GM18508 (cell line): ENCODE measurements around the gene DCTN4.
"Not testable (repeated sequence)": the region's sequence is repeated elsewhere in the genome, so short reads cannot be mapped to it uniquely, and the experiment has no call there.

ENCODE experiments used
- ATAC-seq: cut with Tn5 transposase; IDR thresholded peaks from one replicate; pipeline ENCODE4 v1.9.1; 2021; ENCODE audit warnings: moderate number of reproducible peaks; ENCODE audit not compliant: insufficient read depth, unreplicated experiment

Gene DCTN4

DNA sequence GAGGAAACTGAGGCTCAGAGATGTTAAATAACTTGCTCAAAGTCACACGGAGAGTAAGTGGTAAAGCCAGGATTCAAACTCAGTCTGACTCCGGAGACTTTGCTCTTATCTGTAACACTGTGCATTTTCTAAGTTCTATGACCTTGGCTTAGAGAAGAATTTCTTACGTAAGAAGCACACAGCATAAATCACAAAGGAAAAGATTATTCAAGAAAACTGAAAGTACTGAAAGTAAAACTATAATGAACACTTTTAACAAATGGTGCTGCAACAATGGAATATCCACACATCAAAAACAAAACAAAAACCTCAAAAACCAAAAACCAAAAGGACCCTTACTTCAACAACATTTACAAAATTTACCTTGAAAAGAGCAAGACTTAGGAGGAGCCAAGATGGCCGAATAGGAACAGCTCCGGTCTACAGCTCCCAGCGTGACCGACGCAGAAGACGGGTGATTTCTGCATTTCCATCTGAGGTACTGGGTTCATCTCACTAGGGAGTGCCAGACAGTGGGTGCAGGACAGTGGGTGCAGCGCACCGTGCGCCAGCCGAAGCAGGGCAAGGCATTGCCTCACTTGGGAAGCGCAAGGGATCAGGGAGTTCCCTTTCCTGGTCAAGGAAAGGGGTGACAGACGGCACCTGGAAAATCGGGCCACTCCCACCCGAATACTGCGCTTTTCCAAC, 16.2 kb downstream of the DCTN4 start:
- ATAC-seq, result not testable (repeated sequence)

DNA sequence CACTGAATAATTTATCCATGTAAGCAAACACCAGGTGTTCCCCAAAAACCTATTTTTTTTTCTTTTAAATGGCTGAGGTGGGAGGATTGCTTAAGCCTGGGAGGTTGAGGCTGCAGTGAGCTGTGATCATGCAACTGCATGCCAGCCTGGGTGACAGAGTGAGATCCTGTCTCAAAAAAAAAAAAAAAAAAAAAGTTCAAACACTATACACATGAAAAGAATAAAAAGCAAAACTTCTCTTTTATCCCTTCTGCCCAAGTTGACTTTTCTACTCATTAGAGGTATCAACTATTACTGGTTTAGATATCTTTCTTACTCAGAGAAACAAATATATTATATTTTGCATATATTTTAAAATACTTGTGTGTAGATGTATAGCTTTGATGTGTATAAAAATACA, 17.8 kb downstream of the DCTN4 start:
- no peak for ATAC-seq

GRCh38 chr5:150738862-150739261, 20.0 kb downstream of the DCTN4 start:
- ATAC-seq, result no peak

DNA sequence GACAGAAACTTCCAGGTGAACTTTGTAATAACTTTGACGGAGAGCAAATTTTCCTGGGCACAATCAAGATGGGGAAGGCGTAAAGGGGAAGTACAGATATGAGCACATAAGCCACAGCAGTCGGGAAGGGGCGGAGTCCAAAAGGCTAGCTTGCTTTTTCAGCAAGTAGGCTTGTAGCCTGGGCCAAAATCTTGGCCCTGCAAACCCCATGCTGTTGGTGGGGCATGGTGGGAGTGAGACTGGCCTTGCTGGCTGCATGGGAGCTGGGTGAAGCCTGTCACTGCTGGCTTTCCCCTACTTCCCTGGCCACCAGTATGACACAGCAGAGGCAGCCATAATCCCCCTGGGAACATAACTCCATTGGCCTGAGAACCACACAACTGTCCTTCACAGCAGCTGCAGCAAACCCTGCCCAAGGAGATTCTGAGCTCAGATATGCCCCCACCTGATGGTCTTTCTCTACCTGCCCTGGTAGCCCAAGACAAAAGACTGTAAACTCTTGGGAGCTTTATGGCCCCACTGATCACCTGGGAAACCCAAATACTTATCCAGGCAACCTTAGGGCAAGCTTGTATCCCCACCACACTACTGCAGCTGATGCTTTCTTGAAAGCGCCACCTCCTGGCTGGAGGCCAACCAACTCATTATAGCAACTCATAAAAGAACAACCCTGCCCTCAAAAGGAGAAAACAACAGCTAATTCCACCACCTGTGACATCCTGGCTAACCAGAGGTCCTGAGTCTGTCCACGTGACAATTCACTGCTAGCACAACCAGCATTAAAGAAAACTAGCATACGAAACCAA, 24.0 kb downstream of the DCTN4 start:
- ATAC-seq, result no peak

DNA sequence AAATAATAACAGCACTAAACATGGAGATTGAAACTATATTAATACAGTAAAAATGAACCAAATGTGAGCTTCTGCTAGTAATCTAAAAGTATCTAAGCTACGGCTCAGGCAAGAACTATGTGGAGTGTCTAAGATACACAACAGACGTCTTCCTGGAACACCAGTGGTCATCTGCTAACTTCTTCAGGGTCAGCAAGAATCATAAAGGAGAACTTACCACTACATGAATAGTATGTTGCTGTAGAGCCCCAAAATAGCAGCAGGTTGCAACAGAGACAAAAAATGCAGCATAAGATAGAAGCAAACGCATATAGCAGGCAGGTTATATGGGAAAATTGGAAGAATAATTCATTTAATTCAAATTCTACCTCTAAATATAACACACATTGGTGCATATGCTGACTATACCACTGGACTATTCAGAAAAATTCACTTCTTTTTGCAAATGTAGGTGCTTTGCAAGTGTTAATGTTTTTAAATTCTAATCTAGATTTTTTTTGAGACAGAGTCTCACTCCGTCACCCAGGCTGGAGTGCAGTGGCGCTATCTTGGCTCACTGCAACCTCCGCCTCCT, 27.1 kb downstream of the DCTN4 start:
- no peak for ATAC-seq

DNA sequence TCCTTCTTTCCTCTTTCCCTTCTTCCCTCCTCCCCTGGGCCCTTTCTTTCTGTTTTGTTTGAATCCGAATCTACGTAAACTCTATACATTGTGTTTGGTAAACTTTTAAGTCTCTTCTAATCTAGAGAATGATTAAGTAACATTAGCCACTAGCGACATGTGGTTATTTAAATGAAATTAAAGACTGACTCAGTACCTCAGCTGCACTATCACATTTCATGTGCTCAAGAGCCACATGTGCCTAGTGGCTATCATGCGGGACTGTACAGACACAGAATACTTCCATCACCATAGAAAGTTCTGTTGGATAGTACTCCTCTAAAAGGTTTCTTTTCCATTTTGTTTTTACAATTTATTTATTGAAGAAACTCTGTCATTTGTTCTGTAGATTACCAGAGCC, 29.0 kb downstream of the DCTN4 start:
- no peak for ATAC-seq

- no peak for ATAC-seq
Observed at GRCh38 chr5:150723845-150724244, 35.0 kb downstream of the DCTN4 start.

- ATAC-seq, result no peak
Observed at GRCh38 chr5:150710165-150710564, 48.7 kb downstream of the DCTN4 start.

- no peak for ATAC-seq
Observed at GRCh38 chr5:150706776-150707390, 51.9 kb downstream of the DCTN4 start.

DNA sequence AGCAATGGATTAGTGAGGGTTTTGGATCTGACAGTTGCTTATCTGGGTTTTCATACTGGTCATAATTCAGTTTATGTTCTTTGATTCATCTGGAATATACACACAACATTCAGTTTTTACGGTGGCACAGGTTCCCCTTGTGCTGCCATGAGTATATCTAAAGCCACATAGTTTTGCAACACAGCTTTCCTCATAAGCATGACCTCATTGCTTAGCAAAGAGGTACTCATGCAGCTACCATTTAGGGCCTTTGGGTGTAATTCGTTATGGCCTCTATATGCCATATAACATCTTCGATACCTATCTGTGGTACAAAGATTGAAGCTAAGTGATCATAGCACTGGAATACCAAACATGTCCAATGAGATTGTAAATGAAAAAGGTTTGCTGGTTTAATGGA, 55.1 kb downstream of the DCTN4 start:
- ATAC-seq, result no peak

GRCh38 chr5:150700594-150701377, 58.0 kb downstream of the DCTN4 start, which contains the start of gene RBM22:
TSS of gene RBM22 (minus strand) at chr5:150701062. CDS start at chr5:150700985, 77 bp downstream.
- ATAC-seq, result peak; percentile 75

GRCh38 chr5:150700246-150700593, 58.6 kb downstream of the DCTN4 start:
- no peak for ATAC-seq

DNA sequence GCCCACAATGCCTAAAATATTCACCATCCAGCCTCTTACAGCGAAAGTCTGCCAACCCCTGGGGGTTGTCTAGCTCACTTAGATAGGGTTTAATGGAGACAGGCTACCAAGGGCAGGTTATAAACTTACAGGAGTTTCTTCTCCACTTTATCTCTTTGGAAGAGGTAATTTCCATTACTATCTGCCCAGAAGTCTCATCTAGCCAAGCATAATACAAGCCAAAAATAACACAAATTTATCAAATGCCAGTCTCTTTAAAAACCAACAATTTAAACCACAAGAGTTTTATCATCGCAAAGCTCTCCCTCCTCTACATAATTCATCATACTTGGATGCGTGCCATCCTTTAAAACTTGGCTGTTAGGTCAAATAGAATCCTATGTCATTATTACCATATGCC, 64.2 kb downstream of the DCTN4 start:
- ATAC-seq, result no peak

- ATAC-seq, result no peak
Observed at GRCh38 chr5:150692276-150692675, 66.5 kb downstream of the DCTN4 start.

- ATAC-seq, result no peak
Observed at GRCh38 chr5:150690760-150691159, 68.1 kb downstream of the DCTN4 start.

DNA sequence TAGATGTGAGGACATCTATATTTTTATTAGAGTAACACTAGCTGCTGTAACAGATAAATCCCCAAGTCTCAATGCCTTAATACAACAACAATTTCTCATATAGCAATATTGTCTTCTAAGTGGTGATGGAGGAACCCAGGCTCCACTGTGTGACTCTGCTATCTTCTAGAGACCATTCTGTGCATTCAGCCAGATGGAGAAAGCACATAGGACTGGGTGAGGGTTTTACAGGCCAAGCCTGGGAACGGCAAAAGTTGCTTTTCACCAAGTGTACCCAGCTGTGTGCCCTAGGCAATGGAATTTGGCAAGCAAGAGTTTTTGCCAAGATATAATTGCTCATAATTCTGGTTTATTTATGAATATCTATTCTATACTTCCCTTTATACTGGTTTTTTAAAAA, 69.7 kb downstream of the DCTN4 start:
- ATAC-seq, result no peak

- no peak for ATAC-seq
Observed at GRCh38 chr5:150676578-150676977, 82.2 kb downstream of the DCTN4 start.

GRCh38 chr5:150675069-150675468, 83.7 kb downstream of the DCTN4 start:
- ATAC-seq, result no peak

DNA sequence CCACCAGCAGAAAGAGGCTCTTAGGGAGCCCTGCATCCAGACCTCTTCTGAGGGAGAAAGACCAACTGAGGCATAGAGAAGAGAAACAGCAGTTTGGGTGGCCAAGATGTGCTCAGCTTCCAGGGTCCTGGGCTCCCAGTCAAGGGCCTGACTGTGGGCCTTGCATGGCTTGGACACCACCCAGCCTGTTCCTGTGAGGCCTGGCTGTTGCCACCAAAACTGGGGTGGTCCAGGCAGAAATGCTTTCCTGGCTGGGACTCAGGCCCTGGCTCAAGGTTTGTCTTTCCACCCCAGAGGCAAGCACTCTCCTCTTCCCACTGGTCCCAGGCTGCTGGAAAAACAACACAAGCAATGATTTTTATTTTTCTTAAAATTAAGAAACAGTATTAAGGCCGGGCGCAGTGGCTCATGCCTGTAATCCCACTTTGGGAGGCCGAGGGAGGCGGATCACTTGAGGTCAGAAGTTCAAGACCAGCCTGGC, 84.4 kb downstream of the DCTN4 start:
- no peak for ATAC-seq

- no peak for ATAC-seq
Observed at GRCh38 chr5:150672884-150673275, 85.9 kb downstream of the DCTN4 start.
